Hematopoietic multipotent progenitor cell treated with erythropoietin and hydrocortisone succinate and interleukin-3 and kit ligand, for 4 days (in vitro differentiated cells): ENCODE data around the gene ACOT6.
"Not testable (repeated sequence)": the region's sequence is repeated elsewhere in the genome, so short reads cannot be mapped to it uniquely, and the experiment has no call there.

ENCODE experiments used
- DNase-seq: peaks from one replicate; pipeline ENCODE4 v3.0.0-alpha.2; 2015

ACOT6 gene

GRCh38 chr14:73599499-73599898 lies 12.8 kb upstream of the ACOT6 start:
- DNase-seq, result no peak

DNA sequence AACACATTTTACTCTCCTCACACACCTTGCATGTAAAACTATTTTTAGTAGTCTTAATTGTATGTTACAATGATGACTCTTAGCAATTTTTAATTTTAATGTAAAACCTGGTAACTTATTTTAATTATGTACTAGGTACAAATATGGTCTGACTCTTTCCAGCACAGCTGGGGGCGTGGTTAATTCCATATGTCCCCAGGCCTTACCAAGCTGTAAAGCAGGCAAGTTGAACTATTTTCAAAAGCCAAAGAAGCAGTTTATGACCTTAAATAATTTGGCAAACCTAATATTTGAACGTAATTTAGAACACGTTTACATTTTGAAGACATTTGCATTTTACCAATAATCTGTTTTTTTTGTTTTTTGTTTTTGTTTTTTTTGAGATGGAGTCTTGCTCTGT lies 9.3 kb upstream of the ACOT6 start:
- DNase-seq, result no peak

DNA sequence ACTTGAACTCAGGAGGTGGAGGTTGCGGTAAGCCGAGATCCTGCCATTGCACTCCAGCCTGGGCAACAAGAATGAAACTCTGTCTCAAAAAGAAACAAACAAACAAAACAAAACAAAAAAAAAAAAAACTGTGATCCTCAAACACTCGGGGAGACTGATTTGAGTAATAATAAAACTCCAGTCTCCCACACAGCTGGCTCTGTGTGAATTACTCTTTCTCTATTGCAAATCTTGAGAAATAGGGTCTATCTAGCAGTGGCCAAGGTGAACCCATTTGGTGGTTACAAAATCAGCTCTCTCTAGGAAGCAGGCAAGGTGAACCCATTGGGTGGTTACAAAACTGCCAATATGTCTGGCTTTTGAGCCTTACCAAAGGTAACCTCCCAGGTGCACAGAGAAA lies 6.0 kb upstream of the ACOT6 start:
- DNase-seq, result no peak

- DNase-seq, result no peak
Observed at GRCh38 chr14:73607241-73607640, 5.1 kb upstream of the ACOT6 start.

DNA sequence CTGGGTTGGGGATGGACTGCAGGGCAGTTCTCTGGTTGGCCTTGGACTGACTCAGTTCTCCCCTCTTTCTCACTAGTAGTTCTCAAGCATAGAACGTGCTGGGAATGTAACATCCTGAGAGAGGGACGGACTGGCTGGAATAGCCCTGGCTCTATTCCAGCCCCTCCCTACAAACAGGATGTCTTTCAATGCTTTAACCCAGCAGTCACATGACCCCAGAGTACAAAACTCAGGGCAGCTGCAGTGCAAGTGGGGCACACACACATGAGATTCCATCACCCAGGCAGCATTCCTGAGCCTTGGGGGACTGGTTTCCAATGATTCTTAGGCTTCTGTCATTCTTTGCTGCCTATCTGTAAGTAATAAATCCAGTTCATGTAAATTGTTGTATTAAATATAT lies 1.6 kb upstream of the ACOT6 start:
- DNase-seq, result no peak

DNA sequence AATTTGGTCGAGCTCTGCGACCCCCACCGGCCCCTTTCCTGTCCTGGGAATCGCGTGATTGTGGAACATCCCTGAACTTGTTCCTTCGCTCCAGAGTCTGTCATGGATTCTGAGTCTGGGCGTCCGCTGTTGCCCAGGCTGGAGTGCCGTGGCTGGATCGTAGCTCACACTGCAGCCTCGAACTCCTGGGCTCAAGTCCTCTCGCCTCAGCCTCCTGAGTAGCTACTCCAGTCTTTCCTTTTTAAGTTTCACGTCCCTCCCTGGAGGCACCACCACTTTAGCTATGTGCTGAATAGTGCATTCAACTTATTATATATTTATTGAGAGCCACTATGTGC lies 698 bp downstream of the ACOT6 start:
- DNase-seq, result peak; percentile 31

DNA sequence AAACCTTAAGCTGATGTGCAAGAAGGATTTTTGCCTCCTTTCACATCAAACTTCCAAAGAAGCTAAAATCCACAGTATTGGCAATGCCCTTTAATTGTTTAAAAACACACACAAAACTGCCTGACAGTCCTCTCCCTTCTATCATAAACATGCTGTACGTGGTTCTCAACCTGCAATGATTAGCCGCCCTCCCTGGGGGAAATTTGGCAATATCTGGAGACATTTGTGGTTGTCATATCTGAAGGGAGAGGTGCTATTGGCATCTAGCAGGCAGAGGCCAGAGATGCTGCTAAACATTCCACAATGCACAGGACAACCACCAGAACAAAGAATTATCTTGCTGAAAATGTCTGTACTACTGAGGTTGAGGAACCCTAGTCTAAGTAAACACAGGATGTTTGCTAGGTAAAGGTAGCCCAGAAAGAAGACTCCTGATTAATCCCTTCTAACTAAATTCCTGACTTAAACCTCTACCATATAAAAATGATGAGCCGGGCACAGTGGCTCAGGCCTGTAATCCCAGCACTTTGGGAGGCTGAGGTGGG lies 1.2 kb downstream of the ACOT6 start:
- DNase-seq, result peak; percentile 43

DNA sequence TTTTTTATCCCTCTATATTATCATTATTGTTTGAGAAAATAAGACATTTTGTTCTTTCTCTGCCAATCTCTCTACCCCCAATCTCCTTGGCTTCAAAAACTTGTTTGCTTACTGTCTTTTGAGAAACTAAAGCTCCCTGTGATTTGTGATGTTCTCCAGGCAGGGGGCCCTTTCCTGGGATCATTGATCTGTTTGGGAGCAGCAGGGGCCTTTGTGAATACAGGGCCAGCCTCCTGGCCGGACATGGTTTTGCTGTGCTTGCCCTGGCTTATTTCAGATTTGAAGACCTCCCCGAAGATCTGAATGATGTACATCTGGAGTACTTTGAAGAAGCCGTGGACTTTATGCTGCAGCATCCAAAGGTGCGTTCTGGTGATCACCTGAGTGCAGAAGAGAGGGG lies 4.5 kb downstream of the ACOT6 start:
- no peak for DNase-seq

DNA sequence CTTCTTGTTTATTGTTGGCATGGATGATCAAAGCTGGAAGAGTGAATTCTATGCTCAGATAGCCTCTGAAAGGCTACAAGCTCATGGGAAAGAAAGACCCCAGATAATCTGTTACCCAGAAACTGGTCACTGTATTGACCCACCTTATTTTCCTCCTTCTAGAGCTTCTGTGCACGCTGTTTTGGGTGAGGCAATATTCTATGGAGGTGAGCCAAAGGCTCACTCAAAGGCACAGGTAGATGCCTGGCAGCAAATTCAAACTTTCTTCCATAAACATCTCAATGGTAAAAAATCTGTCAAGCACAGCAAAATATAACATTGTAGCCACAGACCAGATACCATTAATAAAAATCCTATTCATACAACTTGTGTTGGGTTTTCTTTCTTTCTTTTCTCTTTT lies 7.2 kb downstream of the ACOT6 start:
- no peak for DNase-seq

DNA sequence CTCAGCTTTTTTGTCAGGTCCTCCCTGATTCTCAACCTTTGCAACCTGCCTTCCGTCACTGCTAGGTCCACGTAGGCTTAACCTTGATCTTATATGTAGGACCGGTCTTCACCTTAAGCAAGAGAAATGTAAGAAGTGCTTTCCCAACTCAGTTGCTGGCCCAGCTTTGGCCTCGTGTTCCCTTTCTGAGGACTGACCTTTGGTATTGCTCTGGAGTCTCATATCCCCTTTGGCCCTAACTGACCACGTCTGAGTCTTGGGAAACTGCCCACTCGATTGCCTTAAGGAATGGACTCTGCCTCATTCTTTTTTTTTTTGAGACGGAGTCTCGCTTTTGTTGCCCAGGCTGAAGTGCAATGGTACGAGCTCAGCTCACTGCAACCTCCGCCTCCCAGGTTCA lies 8.0 kb downstream of the ACOT6 start:
- DNase-seq, result no peak

DNA sequence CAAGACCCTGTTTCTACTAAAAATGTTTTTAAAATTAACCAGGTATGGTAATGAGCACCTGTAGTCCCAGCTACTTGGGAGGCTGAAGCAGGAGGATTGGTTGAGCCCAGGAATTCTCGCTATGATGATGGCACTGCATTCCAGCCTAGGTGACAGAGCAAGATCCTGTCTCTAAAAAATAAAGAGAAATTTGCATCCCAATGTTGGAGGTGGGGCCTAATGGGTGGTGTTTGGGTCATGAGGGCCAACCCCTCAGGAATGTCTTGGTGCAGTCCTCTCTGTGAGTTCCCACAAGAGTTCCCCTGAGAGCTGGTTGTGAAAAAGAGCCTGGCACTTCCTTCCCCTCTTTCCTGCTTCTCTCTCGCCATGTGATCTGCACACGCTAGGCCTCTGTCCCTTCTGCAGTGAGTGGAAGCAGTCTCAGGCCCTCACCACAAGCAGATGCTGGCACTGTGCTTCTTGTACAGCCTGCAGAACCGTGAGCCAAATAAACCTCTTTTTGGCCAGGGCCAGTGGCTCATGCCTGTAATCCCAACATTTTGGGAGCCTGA lies 11.3 kb downstream of the ACOT6 start:
- DNase-seq, result no peak

GRCh38 chr14:73625706-73626105 lies 13.4 kb downstream of the ACOT6 start:
- no peak for DNase-seq

GRCh38 chr14:73627151-73627558 lies 14.8 kb downstream of the ACOT6 start:
- DNase-seq, result no peak

GRCh38 chr14:73630009-73630780 lies 17.9 kb downstream of the ACOT6 start:
- peak; percentile 65 for DNase-seq

- DNase-seq, result peak; percentile 89
Observed at GRCh38 chr14:73633116-73634010, 21.0 kb downstream of the ACOT6 start.

DNA sequence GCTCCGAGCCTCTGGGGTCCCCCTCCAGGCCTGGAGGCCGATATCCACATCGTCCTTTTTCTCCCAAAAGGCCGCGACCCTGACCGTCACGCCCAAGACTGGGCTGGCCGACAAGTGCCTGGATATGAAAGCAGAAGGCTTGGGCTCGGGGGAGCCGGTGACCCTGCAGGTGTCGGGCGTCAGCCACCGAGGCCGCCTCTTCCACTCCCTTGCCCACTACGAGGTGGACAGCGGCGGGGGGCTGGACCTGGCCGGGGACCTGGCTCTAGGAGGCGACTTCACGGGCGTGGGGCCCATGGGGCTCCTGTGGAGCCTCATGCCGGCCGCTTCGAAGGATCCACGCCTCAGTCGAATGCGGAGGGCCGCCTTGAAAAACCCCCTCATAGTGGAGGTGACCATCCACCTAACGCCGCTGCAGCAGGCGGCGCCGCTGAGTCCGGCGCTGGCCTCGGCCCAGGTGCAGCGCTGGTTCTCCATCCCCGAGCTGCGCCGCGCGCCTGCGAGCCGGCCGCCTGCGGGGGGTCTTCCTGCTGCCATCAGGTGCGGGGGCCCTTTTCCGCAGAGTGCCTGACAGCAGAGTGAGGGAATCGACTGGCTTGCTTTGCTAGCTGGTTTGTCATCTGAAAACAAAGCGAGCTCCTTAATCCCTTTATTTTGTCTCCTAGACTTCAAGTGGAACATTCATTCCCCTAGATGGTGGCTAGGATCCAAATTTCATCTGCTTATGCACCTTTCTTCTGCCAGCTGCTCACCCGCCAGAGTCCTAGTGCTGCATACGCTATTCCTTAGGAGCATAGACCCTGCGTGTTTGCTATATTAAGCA lies 21.9 kb downstream of the ACOT6 start:
- no peak for DNase-seq

- not testable (repeated sequence) for DNase-seq
Observed at GRCh38 chr14:73636355-73636754, 24.0 kb downstream of the ACOT6 start.

DNA sequence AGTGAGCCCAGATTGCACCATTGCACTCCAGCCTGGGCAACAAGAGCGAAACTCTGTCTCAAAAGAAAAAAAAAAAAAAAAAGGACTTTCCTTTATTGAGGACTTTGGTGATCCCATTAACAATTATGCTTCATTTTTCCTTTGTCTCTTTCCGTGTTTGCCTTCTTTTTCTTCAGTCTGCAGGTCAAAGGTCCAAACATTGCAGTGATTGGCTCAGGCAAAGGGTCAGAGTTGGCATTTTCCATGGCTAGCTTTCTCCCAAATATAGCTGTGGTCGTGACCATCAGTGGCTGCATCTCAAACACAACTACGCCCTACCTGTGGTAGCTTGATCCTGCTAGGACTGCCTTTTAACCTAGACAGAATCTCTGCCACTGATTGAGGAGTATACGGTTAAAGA lies 25.5 kb downstream of the ACOT6 start:
- no peak for DNase-seq

- no peak for DNase-seq
Observed at GRCh38 chr14:73640796-73641365, 28.6 kb downstream of the ACOT6 start.

GRCh38 chr14:73644531-73645247 lies 32.4 kb downstream of the ACOT6 start, which contains the start of gene DNAL1:
Gene DNAL1, plus strand, starts transcription at chr14:73644986. Its CDS starts 54 bp downstream, at chr14:73645040.
- DNase-seq, result peak; percentile 97

- no peak for DNase-seq
Observed at GRCh38 chr14:73645248-73645610, 32.9 kb downstream of the ACOT6 start.

DNA sequence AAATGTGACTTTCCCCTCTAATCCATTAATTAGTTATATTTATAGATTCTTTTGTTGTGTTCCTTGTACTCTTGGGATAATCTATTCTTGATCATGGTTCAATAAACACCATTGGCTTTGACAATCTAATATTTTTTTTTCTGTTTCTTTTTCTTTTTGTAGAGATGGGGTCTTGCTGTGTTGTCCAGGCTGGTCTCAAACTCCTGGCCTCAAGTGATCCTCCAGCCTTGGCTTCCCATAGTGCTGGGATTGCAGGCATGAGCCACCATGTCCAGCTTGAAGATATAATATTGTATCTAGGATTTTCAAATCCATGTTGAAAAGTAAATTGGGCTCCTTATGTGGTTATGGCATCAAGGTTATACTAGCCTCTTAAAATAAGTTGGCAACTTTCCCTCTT lies 38.7 kb downstream of the ACOT6 start:
- DNase-seq, result no peak
